GM23248 (cell line): Measurements from ENCODE around the gene LUZP2.

Experiments used
- EZH2 ChIP-seq: fragments of 200-600 bp; sonication (generic); IDR thresholded peaks from 2 replicates; pipeline ENCODE4 v1.6.1; 2018; ENCODE audit warnings: antibody characterized with exemption, mild to moderate bottlenecking; ENCODE audit not compliant: insufficient read depth, poor library complexity, severe bottlenecking
- EZH2phosphoT487 ChIP-seq: fragments of 200-600 bp; sonication (generic); IDR thresholded peaks from 2 replicates; pipeline ENCODE4 v1.6.1; 2018; ENCODE audit warnings: antibody characterized with exemption, moderate library complexity, mild to moderate bottlenecking, low read depth; ENCODE audit not compliant: insufficient read depth

GRCh38 chr11:24622262-24622661 is 125.4 kb downstream of the LUZP2 start:
- TF ChIP-seq EZH2 (no peak), EZH2phosphoT487 (no peak)
